ENCODE measurements around the gene GOLPH3.
A peak's percentile ranks its signal among the peaks of the same experiment; 100 is the strongest.

GOLPH3 gene

DNA sequence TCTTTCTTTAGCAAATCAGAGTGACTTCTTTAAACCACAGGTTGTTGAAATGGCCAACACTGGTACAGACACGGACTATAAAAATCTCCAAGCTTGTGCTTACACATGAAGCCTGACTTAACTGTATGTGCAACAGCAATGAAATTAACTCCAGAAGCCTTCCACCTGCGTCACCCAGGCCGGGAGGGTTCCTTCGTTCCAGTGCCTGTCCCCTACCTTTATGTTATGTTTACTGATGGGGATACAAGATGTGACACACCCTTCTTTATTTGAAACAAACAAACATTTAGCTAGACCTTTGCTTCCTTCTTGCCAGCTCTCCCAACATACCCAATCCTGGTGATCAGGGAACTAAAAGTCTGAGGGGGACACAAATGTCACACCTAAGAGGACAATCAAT is 66.0 kb downstream of the GOLPH3 start:
- DNase-seq (ENCODE audit: low spot score): no peak
- no peak overlapping the region for H3K4me3 ChIP-seq
- TF ChIP-seq, protein P1, sequence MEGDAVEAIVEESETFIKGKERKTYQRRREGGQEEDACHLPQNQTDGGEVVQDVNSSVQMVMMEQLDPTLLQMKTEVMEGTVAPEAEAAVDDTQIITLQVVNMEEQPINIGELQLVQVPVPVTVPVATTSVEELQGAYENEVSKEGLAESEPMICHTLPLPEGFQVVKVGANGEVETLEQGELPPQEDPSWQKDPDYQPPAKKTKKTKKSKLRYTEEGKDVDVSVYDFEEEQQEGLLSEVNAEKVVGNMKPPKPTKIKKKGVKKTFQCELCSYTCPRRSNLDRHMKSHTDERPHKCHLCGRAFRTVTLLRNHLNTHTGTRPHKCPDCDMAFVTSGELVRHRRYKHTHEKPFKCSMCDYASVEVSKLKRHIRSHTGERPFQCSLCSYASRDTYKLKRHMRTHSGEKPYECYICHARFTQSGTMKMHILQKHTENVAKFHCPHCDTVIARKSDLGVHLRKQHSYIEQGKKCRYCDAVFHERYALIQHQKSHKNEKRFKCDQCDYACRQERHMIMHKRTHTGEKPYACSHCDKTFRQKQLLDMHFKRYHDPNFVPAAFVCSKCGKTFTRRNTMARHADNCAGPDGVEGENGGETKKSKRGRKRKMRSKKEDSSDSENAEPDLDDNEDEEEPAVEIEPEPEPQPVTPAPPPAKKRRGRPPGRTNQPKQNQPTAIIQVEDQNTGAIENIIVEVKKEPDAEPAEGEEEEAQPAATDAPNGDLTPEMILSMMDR (IDR thresholded peaks at IDR 0.05): no peak
- H3K27ac ChIP-seq: no peak overlapping the region

DNA sequence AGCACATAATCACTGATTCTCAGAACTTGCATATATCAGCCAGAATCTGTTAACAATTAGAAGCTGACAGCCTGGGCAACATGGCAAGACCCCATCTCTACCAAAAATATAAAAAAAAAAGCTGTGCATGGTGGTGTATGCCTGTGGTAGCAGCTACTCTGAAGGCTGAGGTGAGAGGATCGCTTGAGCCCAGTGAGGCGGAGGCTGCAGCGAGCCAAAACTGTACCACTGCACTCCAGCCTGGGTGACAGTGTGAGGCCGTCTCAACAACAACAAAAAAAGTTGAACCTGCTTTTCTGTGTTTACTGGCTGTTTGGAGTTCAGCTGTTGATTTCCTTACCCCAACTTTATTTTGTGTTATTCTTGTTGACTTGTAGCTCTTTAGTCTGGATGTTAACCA is 66.8 kb downstream of the GOLPH3 start:
- TF ChIP-seq, protein P1 (IDR thresholded peaks at IDR 0.05): no peak
- Histone ChIP-seq H3K4me3 (no peak overlapping the region), H3K27ac (no peak overlapping the region)
- DNase-seq (ENCODE audit: low spot score): no peak

DNA sequence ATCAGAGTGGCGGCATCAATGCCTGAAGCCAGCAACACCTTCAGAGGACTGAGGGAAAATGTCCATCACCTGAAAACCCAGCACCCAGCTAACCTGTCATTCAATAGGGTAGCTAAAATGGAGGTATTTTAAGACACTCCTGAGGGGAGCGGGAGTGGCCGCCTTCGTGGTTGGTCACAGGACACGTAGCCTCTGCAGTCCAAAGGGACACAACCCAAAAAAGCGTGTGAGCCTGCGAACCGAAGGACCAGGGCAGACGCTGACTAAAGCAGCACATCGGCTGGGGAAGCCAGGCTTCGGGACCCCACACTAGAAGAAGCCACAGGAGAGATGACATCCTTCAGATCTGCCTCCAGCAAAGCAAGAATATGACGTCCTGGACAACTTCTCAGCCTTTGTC is 70.6 kb downstream of the GOLPH3 start:
- Histone ChIP-seq H3K27ac (no peak overlapping the region), H3K4me3 (no peak overlapping the region)
- no peak for DNase-seq (ENCODE audit: low spot score)
- TF ChIP-seq, protein P1 (IDR thresholded peaks at IDR 0.05): no peak

DNA sequence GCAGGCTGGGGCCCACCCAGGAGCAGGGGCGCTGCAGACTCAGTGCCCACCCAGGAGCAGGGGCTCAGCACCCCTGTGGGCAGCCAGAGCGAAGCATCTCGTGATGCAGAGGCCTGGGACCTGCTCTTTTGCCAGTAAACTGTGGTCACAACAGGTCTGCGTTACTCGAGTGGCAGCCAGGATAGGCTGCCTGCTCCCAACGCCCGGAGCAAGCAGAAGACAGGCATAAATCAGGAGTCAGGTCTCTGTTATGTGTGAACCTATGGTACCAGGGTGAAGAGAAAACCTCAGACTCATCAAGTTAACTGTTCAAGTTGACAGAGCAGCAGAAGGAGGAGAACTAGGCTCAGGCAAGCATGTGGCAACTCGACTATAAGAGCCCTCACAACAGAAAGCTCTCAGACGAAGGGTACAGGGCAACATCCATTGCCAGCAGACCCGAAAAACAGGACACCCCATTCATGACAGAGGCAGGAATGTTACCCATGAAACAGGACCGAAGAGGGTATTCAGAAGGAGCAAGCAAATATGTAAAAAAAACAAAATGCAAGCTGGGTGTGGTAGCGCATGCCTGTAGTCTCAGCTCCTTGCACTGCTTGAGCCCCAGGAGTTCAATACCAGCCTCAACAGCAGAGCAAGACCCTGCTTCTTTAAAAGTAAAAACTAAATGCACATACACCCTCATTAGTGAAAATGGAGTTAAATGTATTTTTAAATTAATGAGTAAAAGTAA is 71.7 kb downstream of the GOLPH3 start:
- TF ChIP-seq, protein P1 (IDR thresholded peaks at IDR 0.05): no peak
- DNase-seq (ENCODE audit: low spot score): no peak
- no peak overlapping the region for H3K27ac ChIP-seq
- no peak overlapping the region for H3K4me3 ChIP-seq

DNA sequence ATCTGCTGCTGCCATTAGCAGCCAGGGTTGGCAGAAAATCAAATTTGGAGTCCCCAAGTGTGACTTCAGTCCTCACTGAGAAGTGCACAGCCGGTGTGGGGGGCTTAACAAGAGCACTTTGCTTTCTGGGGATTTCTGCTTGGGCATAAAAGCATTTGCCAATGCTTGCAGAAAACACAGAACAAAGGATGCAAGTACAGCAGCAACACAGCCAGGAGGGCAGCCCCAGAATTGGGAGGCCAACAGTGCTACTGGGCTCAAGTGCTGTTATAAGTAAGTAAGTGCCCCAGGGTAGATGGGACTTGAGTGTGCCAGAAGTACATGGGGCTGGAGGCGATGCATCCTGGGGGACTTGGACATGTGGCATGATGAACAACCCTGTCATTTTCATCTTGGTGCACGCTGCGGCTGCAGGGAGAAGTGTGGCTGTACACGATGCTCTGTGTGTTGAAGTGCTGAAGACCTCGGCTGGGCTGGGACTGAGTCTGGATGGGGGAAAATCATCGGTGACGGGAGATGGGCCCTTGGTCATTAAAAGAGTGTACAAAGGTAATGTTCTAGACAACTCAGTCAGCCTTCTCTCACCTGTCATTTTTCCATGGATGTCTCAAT is 73.3 kb downstream of the GOLPH3 start:
- TF ChIP-seq, protein P1 (IDR thresholded peaks at IDR 0.05): no peak
- H3K27ac ChIP-seq: peak overlapping the region in 1 of 2 donors; percentile 25
- no peak for DNase-seq (ENCODE audit: low spot score)
- no peak overlapping the region for H3K4me3 ChIP-seq

DNA sequence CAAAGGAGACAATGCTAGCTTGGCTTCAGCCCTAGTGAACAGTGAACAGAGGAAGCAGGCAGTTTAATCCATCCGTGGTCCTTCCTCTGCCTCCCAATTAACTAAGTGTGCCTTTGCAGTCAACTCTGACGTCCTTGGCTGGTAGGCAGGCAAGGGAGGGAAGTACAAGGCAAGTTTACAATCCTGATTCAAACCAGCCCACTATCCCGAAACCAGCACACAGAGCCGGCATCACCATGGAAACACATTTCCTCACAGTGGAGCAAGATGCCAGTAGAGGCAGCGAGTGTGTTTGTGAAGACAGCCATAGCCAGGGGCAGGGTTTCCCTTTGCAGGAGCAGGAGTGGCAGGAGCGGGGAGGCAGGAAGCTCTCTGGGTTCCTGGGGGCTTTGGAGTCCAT is 73.9 kb downstream of the GOLPH3 start:
- Histone ChIP-seq H3K27ac (peak overlapping the region in 1 of 2 donors; percentile 25), H3K4me3 (no peak overlapping the region)
- TF ChIP-seq, protein P1 (IDR thresholded peaks at IDR 0.05): no peak
- no peak for DNase-seq (ENCODE audit: low spot score)

DNA sequence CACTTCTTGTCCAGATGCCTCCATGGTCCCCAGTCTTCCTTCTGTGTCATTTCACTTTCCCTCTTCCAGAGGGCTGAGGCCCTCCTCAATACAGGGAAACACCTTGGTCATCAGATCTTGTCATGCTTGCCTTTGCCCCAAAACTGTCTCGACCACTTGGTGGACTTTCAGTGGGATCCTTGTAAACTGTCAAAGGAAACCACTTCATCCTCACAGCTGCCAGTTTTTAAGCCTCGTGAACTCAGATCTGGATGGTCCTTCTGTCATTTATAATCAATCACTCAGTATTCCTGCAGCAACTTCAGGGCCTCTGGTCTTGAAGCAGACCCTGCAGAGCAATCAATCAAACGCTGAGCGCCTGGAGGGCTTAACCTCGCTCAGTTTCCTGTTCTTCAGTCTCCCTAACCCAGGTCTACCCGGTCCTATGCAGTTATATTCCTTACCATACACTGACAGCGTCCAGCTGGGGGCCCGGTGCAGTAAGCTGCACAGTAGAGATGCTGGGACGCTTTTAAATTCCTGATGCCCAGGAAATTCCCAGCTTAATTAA is 74.6 kb downstream of the GOLPH3 start:
- DNase-seq (ENCODE audit: low spot score): no peak
- Histone ChIP-seq H3K4me3 (no peak overlapping the region), H3K27ac (peak overlapping the region in 1 of 2 donors; percentile 1)
- TF ChIP-seq, protein P1 (IDR thresholded peaks at IDR 0.05): no peak
